ENCODE measurements around the gene TRIM66.

DNA sequence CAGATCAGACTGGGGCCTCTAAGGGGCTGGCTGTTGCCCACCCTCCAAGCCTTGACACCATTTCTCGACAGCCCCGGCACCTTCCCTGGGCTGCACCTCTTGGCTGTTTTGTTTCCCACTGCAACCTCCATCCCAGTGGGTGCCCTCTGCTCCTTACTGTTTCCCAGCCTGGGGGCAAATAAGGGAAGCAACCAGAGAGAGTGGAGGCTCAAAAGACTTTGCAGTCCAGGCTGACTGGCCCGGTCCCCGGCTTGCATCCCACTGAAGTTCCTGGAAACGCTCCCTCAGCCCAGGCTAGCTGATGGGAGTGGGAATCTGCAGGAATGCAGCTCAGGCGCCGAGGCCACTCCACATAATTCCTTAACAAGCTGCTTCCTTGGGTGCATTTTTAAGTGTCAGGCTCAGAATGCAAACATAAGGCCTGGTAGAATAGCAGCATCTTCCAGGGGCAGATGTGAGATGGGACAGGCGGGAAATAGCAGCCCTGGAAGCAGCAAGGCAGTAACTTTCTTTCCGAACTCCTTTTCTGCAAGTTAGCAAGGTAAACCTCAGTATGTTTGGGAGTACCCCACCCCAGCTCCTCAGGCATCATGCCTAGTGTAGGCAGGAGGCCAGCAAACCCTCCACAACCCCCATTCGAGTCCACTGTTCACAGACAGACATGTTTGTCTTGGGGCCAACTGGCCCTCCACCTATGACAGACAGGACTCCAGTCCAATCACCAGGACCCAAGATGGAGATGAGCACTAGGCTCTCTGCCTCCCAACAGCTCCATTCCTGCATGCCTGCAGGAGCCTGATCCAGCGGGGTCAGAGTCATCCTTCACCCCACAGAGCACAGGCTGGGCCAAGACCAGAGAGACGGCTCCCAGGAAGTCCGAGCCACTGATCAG, 39.4 kb upstream of the TRIM66 start:
- no peak for TF ChIP-seq SIN3A (IDR thresholded peaks at IDR 0.05; ENCODE audit: borderline replicate concordance, insufficient read depth, low read length)
- TF ChIP-seq POLR2AphosphoS5 (IDR thresholded peaks at IDR 0.05; ENCODE audit: low read depth, low read length) = no peak
